ENCODE data around the gene FRMD4A.

- TF ChIP-seq CTCF (IDR thresholded peaks at IDR 0.05; ENCODE audit: insufficient read depth, low read length, poor library complexity, severe bottlenecking) (no peak), EZH2phosphoT487 (conservative IDR thresholded peaks at IDR 0.05; ENCODE audit: low read length) (no peak)
Measured at GRCh38 chr10:14220026-14220425, 110.7 kb downstream of the FRMD4A start.

Measured in SU-DHL-6 (cell line).